ENCODE data around the gene ACSM6.

- TF ChIP-seq CTCF (IDR thresholded peaks at IDR 0.05; ENCODE audit: low read depth, low read length, poor library complexity, severe bottlenecking): no peak
- TF ChIP-seq EZH2phosphoT487 (IDR thresholded peaks at IDR 0.05; ENCODE audit: borderline replicate concordance, low read length): no peak
Measured at GRCh38 chr10:95187617-95188016, 6.4 kb upstream of the ACSM6 start.

Measured in DOHH2 (cell line).